ENCODE measurements around the gene NIBAN1. TPM values are rescaled to one million over a fixed set of nuclear protein-coding genes. Genes with fewer than 3 reads are reported as not detected.

The NIBAN1 gene
- total RNA-seq, 1 donor = 17.7 TPM

GRCh38 chr1:184973272-184974055 is 844 bp downstream of the NIBAN1 start:
- TF ChIP-seq CTCF (IDR thresholded peaks at IDR 0.05; ENCODE audit: insufficient read depth, low read depth, low read length) = no peak
- peak overlapping the region; percentile 76 for H3K4me3 ChIP-seq (ENCODE audit: low read depth, low read length)
- peak; percentile 71 for DNase-seq (ENCODE audit: low read depth)

GRCh38 chr1:184972315-184973055 is 1.8 kb downstream of the NIBAN1 start:
- no peak for TF ChIP-seq CTCF (IDR thresholded peaks at IDR 0.05; ENCODE audit: insufficient read depth, low read depth, low read length)
- DNase-seq (ENCODE audit: low read depth) = peak; percentile 45
- peak overlapping the region; percentile 76 for H3K4me3 ChIP-seq (ENCODE audit: low read depth, low read length)

GRCh38 chr1:184971522-184972265 is 2.6 kb downstream of the NIBAN1 start:
- H3K4me3 ChIP-seq (ENCODE audit: low read depth, low read length) = no peak overlapping the region
- no peak for DNase-seq (ENCODE audit: low read depth)
- no peak for TF ChIP-seq CTCF (IDR thresholded peaks at IDR 0.05; ENCODE audit: insufficient read depth, low read depth, low read length)

GRCh38 chr1:184970691-184971161 is 3.6 kb downstream of the NIBAN1 start:
- no peak overlapping the region for H3K4me3 ChIP-seq (ENCODE audit: low read depth, low read length)
- TF ChIP-seq CTCF (IDR thresholded peaks at IDR 0.05; ENCODE audit: insufficient read depth, low read depth, low read length) = no peak
- DNase-seq (ENCODE audit: low read depth) = peak; percentile 59

GRCh38 chr1:184966989-184967388 is 7.3 kb downstream of the NIBAN1 start:
- DNase-seq (ENCODE audit: low read depth) = no peak
- TF ChIP-seq CTCF (IDR thresholded peaks at IDR 0.05; ENCODE audit: insufficient read depth, low read depth, low read length) = no peak
- H3K4me3 ChIP-seq (ENCODE audit: low read depth, low read length) = no peak overlapping the region

- no peak overlapping the region for H3K4me3 ChIP-seq (ENCODE audit: low read depth, low read length)
- DNase-seq (ENCODE audit: low read depth) = peak; percentile 59
- no peak for TF ChIP-seq CTCF (IDR thresholded peaks at IDR 0.05; ENCODE audit: insufficient read depth, low read depth, low read length)
These were observed 8.1 kb downstream of the NIBAN1 start for GRCh38 chr1:184965944-184966860.

Data from fibroblast of villous mesenchyme (primary cell).